ENCODE results near the gene IL18. TPM values are rescaled to one million over a fixed set of nuclear protein-coding genes. Genes with fewer than 3 reads are reported as not detected.
"Not testable (repeated sequence)": the region's sequence is repeated elsewhere in the genome, so short reads cannot be mapped to it uniquely, and the experiment has no call there.

IL18 gene
- total RNA-seq, 1 donor from 2014 or later = not detected

DNA sequence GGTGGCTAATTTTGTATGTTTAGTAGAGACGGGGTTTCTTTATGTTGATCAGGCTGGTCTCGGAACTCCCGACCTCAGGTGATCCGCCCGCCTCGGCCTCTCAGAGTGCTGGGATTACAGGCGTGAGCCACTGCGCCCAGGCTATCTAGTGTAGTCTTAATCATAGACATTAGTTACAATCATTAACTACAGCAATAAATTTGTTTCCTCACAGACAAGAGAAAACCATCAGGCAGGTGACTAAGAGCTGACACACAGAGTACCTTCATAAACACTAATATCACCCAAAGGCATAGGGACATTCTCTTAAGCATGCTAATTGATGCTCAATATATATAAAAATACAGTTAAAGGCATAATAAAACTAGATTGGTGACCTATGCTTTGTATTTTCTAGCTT, 57.8 kb downstream of the IL18 start:
- TF ChIP-seq, protein P1, sequence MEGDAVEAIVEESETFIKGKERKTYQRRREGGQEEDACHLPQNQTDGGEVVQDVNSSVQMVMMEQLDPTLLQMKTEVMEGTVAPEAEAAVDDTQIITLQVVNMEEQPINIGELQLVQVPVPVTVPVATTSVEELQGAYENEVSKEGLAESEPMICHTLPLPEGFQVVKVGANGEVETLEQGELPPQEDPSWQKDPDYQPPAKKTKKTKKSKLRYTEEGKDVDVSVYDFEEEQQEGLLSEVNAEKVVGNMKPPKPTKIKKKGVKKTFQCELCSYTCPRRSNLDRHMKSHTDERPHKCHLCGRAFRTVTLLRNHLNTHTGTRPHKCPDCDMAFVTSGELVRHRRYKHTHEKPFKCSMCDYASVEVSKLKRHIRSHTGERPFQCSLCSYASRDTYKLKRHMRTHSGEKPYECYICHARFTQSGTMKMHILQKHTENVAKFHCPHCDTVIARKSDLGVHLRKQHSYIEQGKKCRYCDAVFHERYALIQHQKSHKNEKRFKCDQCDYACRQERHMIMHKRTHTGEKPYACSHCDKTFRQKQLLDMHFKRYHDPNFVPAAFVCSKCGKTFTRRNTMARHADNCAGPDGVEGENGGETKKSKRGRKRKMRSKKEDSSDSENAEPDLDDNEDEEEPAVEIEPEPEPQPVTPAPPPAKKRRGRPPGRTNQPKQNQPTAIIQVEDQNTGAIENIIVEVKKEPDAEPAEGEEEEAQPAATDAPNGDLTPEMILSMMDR (IDR thresholded peaks at IDR 0.05; ENCODE audit: partially characterized antibody, unreplicated experiment) = no peak
- no peaks in the 10 kb centered on the region for H3K9me3 Mint-ChIP-seq (ENCODE audit: unreplicated experiment)
- no peaks in the 10 kb centered on the region for H3K27me3 Mint-ChIP-seq (ENCODE audit: unreplicated experiment)
- peaks cover 5% of the 10 kb centered on the region for H3K36me3 Mint-ChIP-seq (ENCODE audit: unreplicated experiment)
- no peak for DNase-seq
- no peak overlapping the region for H3K27ac Mint-ChIP-seq (ENCODE audit: unreplicated experiment)
- H3K4me1 Mint-ChIP-seq (ENCODE audit: low read depth, unreplicated experiment) = no peaks in the 10 kb centered on the region
- H3K4me3 Mint-ChIP-seq (ENCODE audit: unreplicated experiment) = no peak overlapping the region

DNA sequence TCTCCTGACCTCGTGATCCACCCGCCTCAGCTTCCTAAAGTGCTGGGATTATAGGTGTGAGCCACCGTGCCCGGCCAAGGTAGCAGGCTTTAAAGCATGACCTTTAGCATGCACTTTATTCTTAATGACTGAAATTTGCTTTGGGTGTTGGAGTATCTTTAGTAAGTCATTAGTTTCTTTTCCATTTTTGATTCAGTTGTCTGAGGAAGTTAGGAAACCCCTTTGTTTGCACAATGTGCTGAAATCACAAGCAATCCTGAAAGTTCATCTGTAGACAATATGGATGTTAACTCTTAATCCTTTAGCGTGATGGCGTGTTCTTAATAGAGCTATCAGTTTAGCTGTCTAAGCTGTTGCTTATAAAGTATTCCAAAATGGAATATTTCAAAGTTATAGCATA, 60.4 kb downstream of the IL18 start:
- H3K4me3 Mint-ChIP-seq (ENCODE audit: unreplicated experiment) = no peak overlapping the region
- H3K27me3 Mint-ChIP-seq (ENCODE audit: unreplicated experiment) = no peaks in the 10 kb centered on the region
- no peak for DNase-seq
- TF ChIP-seq, protein P1 (IDR thresholded peaks at IDR 0.05; ENCODE audit: partially characterized antibody, unreplicated experiment) = no peak
- H3K27ac Mint-ChIP-seq (ENCODE audit: unreplicated experiment) = no peak overlapping the region
- H3K9me3 Mint-ChIP-seq (ENCODE audit: unreplicated experiment) = no peaks in the 10 kb centered on the region
- no peaks in the 10 kb centered on the region for H3K36me3 Mint-ChIP-seq (ENCODE audit: unreplicated experiment)
- H3K4me1 Mint-ChIP-seq (ENCODE audit: low read depth, unreplicated experiment) = no peaks in the 10 kb centered on the region

DNA sequence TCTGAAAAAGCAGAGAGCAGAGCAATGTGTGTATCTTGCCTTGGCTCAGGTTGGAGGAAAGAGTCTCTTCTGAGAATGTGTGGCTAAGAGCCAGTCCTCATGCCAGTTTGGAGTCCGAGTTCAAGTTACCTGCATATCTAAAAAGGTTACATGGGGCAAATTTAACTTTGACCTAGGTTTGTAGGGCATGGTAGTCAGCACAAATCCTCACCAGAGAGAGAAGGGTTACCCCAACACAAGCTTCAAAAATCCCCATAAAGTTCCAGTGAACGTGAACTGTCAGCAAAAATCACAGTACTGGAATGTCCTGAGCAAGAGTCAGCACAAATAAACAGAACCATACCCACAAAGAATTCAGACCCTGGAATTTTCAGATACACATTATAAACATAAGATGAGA, 63.4 kb downstream of the IL18 start:
- Mint-ChIP-seq H3K36me3 (ENCODE audit: unreplicated experiment) (no peaks in the 10 kb centered on the region), H3K4me1 (ENCODE audit: low read depth, unreplicated experiment) (no peaks in the 10 kb centered on the region), H3K27ac (ENCODE audit: unreplicated experiment) (no peak overlapping the region), H3K27me3 (ENCODE audit: unreplicated experiment) (peaks cover 1% of the 10 kb centered on the region), H3K9me3 (ENCODE audit: unreplicated experiment) (no peaks in the 10 kb centered on the region), H3K4me3 (ENCODE audit: unreplicated experiment) (no peak overlapping the region)
- no peak for DNase-seq
- TF ChIP-seq, protein P1 (IDR thresholded peaks at IDR 0.05; ENCODE audit: partially characterized antibody, unreplicated experiment) = no peak

DNA sequence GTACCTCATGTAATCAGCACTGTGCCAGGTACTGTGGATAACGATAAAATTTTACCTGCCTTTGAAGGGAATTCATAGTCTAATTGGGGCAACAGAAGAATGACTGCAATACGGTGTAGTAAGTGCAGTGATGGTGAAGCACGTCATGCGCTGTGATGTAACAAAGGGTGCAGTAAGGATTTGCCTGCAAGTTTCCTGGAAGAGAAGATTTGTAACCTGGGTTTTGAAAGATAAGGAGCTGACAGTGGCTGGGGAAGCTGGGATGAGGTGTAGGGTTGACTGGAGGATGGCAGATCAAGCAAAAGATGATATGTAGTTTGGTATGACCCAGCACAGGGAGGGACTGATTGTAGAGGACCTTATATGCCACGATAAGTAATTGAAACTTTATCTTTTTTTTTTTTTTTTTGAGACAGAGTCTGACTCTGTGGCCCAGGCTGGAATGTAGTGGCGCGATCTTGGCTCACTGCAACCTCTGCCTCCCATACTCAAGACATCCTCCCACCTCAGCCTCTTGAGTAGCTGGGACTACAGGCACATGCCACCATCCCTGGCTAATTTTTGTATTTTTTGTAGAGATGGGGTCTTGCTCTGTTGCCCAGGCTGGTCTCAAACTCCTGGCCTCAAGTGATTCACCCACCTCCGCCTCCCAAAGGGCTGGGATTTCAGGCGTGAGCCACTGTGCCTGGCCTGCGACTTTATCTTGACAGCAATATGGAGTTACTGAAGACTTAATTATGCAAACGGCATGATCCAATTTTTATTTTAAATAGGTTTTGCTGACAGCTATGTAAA, 66.0 kb downstream of the IL18 start:
- TF ChIP-seq, protein P1 (IDR thresholded peaks at IDR 0.05; ENCODE audit: partially characterized antibody, unreplicated experiment) = no peak
- Mint-ChIP-seq H3K27ac (ENCODE audit: unreplicated experiment) (no peak overlapping the region), H3K4me1 (ENCODE audit: low read depth, unreplicated experiment) (no peaks in the 10 kb centered on the region), H3K27me3 (ENCODE audit: unreplicated experiment) (peaks cover 1% of the 10 kb centered on the region), H3K4me3 (ENCODE audit: unreplicated experiment) (no peak overlapping the region), H3K9me3 (ENCODE audit: unreplicated experiment) (no peaks in the 10 kb centered on the region), H3K36me3 (ENCODE audit: unreplicated experiment) (no peaks in the 10 kb centered on the region)
- no peak for DNase-seq

DNA sequence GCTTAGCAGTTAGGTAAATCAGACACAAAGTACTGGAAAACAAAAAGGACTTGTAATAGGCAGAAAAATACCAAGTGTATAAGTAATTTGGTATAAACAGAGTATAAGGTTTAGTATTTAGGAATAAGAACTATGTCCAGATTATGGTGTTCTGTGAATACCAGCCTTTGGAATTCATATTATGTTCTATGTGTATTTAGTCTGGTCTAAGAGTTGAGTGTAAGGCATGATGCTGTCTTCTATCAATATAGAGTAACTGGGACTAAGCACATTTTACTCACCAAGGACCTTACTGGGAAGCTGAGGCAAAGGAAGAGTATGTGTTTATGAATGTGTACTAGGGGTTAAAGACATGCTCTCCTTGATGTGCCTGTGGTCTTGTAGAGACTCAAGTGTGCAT, 67.7 kb downstream of the IL18 start:
- Mint-ChIP-seq H3K4me1 (ENCODE audit: low read depth, unreplicated experiment) (no peaks in the 10 kb centered on the region), H3K27ac (ENCODE audit: unreplicated experiment) (no peak overlapping the region), H3K4me3 (ENCODE audit: unreplicated experiment) (no peak overlapping the region), H3K9me3 (ENCODE audit: unreplicated experiment) (no peaks in the 10 kb centered on the region), H3K27me3 (ENCODE audit: unreplicated experiment) (peaks cover 1% of the 10 kb centered on the region), H3K36me3 (ENCODE audit: unreplicated experiment) (no peaks in the 10 kb centered on the region)
- TF ChIP-seq, protein P1 (IDR thresholded peaks at IDR 0.05; ENCODE audit: partially characterized antibody, unreplicated experiment) = no peak
- DNase-seq = no peak

DNA sequence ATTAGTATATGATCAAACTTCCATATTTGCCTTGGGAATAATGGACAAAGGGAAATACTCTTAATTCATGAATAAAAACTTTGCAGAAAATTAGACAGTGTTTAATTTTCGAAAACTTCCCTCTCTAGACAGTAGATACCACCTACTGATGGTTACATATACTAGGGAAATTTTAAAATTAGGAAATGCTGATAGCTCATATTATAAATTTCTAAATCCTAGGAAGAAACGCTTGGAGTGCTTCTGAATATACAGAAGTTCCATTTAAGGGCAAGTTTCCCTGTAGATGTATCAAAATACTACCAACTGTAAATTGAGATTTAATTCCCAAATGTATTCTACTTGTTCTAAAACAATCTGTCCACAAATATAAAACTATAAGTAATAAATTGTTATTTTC, 68.6 kb downstream of the IL18 start:
- not testable (repeated sequence) for H3K36me3 Mint-ChIP-seq (ENCODE audit: unreplicated experiment); H3K27me3 Mint-ChIP-seq (ENCODE audit: unreplicated experiment); H3K4me1 Mint-ChIP-seq (ENCODE audit: low read depth, unreplicated experiment); H3K9me3 Mint-ChIP-seq (ENCODE audit: unreplicated experiment); DNase-seq; H3K4me3 Mint-ChIP-seq (ENCODE audit: unreplicated experiment); H3K27ac Mint-ChIP-seq (ENCODE audit: unreplicated experiment)
